GM23338 (cell line): Measurements from ENCODE around the gene CLN6. TPM values are rescaled to one million over a fixed set of nuclear protein-coding genes. Genes with fewer than 3 reads are reported as not detected.

Experiments used
- ATAC-seq: fragments of 200-7000 bp; cut with Tn5 transposase; 3 replicates; pipeline ENCODE4 v1.9.1; 2020
- DNase-seq: peaks from one replicate; pipeline ENCODE4 v3.0.0-alpha.2; 2015; ENCODE audit warnings: low spot score
- H2AFZ ChIP-seq: fragments of 200-600 bp; sonication (generic); 2 replicates; pipeline ENCODE4 v1.8.0; 2016; ENCODE audit warnings: antibody characterized with exemption, mild to moderate bottlenecking, moderate library complexity
- H3F3A ChIP-seq: fragments of 200-600 bp; sonication (generic); replicated peaks from 2 replicates; pipeline ENCODE4 v1.8.0; 2017; ENCODE audit warnings: antibody characterized with exemption, mixed run types, low read depth
- H3K27ac ChIP-seq: fragments of 200-600 bp; sonication (generic); 2 replicates; pipeline ENCODE4 v1.6.1; 2016; ENCODE audit warnings: low read depth
- H3K27me3 ChIP-seq: fragments of 200-600 bp; sonication (generic); 2 replicates; pipeline ENCODE4 v1.8.0; 2016; ENCODE audit warnings: mild to moderate bottlenecking, mixed run types, moderate library complexity; ENCODE audit not compliant: insufficient read depth
- H3K36me3 ChIP-seq: fragments of 200-600 bp; sonication (generic); 2 replicates; pipeline ENCODE4 v1.8.0; 2016; ENCODE audit warnings: mild to moderate bottlenecking; ENCODE audit not compliant: insufficient read depth
- H3K4me1 ChIP-seq: fragments of 200-600 bp; sonication (generic); 2 replicates; pipeline ENCODE4 v1.8.0; 2016; ENCODE audit warnings: mild to moderate bottlenecking, moderate library complexity; ENCODE audit not compliant: insufficient read depth
- H3K4me2 ChIP-seq: fragments of 200-600 bp; sonication (generic); 2 replicates; pipeline ENCODE4 v1.7.1; 2017; ENCODE audit warnings: mixed run types
- H3K4me3 ChIP-seq: fragments of 200-600 bp; sonication (generic); 2 replicates; pipeline ENCODE4 v1.6.1; 2016; ENCODE audit warnings: mixed run types
- H3K79me2 ChIP-seq: fragments of 200-600 bp; sonication (generic); replicated peaks from 2 replicates; pipeline ENCODE4 v1.8.0; 2017; ENCODE audit warnings: mild to moderate bottlenecking; ENCODE audit not compliant: insufficient read depth
- H3K9me2 ChIP-seq: fragments of 200-600 bp; sonication (generic); 2 replicates; pipeline ENCODE4 v1.8.0; 2017; ENCODE audit not compliant: insufficient read depth
- H4K20me1 ChIP-seq: fragments of 200-600 bp; sonication (generic); replicated peaks from 2 replicates; pipeline ENCODE4 v1.8.0; 2017; ENCODE audit warnings: mild to moderate bottlenecking; ENCODE audit not compliant: insufficient read depth
- H3K27ac Mint-ChIP-seq: 2 replicates; pipeline ENCODE4 v1.8.0; 2020; ENCODE audit warnings: inconsistent platforms, mild to moderate bottlenecking, moderate library complexity, mixed read lengths
- H3K27me3 Mint-ChIP-seq: 3 replicates; pipeline ENCODE4 v1.8.0; 2022; ENCODE audit warnings: low read depth, mild to moderate bottlenecking, moderate library complexity, mixed read lengths, inconsistent platforms; ENCODE audit not compliant: insufficient read depth, poor library complexity
- H3K36me3 Mint-ChIP-seq: 3 replicates; pipeline ENCODE4 v1.8.0; 2021; ENCODE audit warnings: low read depth, mild to moderate bottlenecking, inconsistent platforms, moderate library complexity, mixed read lengths
- H3K4me1 Mint-ChIP-seq: 3 replicates; pipeline ENCODE4 v1.8.0; 2020; ENCODE audit warnings: mild to moderate bottlenecking, inconsistent platforms, mixed read lengths
- H3K4me3 Mint-ChIP-seq: 3 replicates; pipeline ENCODE4 v1.8.0; 2021; ENCODE audit warnings: moderate library complexity, mild to moderate bottlenecking, inconsistent platforms, mixed read lengths
- H3K9me3 Mint-ChIP-seq: 3 replicates; pipeline ENCODE4 v1.8.0; 2020; ENCODE audit warnings: moderate library complexity, mild to moderate bottlenecking, inconsistent platforms, mixed read lengths
- CREB1 ChIP-seq: fragments of 250-450 bp; sonication (Bioruptor Pico); IDR thresholded peaks from 2 replicates; pipeline ENCODE4 v1.5.0; 2020; ENCODE audit warnings: low read depth, mild to moderate bottlenecking, moderate library complexity
- CTCF ChIP-seq, 2 experiments: fragments of 200-600 bp in 1 of 2; sonication (generic) in 1 of 2; conservative IDR thresholded peaks; 2 replicates each; pipeline versions ENCODE4 v1.5.1 to v1.6.1; 2016 to 2017; ENCODE audit warnings: antibody characterized with exemption in 2 of 2, low read depth in 2 of 2, mild to moderate bottlenecking in 2 of 2, moderate library complexity in 1 of 2
- ETS1 ChIP-seq: IDR thresholded peaks from 2 replicates; pipeline ENCODE4 v1.6.1; 2016; ENCODE audit warnings: antibody characterized with exemption
- EZH2 ChIP-seq: fragments of 200-600 bp; sonication (generic); IDR thresholded peaks from one replicate; pipeline ENCODE4 v1.8.0; 2017; ENCODE audit warnings: antibody characterized with exemption, mild to moderate bottlenecking, low read depth; ENCODE audit not compliant: unreplicated experiment
- EZH2phosphoT487 ChIP-seq: fragments of 200-600 bp; sonication (generic); IDR thresholded peaks from one replicate; pipeline ENCODE4 v1.8.1; 2018; ENCODE audit warnings: antibody characterized with exemption; ENCODE audit not compliant: unreplicated experiment
- NANOG ChIP-seq: IDR thresholded peaks from 2 replicates; pipeline ENCODE4 v1.6.1; 2016; ENCODE audit warnings: antibody characterized with exemption, borderline replicate concordance
- POLR2AphosphoS5 ChIP-seq: IDR thresholded peaks from 2 replicates; pipeline ENCODE4 v1.6.1; 2016; ENCODE audit warnings: antibody characterized with exemption, low read depth
- REST ChIP-seq: IDR thresholded peaks from one replicate; pipeline ENCODE4 v1.6.1; 2018; ENCODE audit warnings: antibody characterized with exemption; ENCODE audit not compliant: unreplicated experiment
- STAT1 ChIP-seq: IDR thresholded peaks from one replicate; pipeline ENCODE4 v1.6.1; 2016; ENCODE audit warnings: antibody characterized with exemption; ENCODE audit not compliant: unreplicated experiment
- ZNF114 ChIP-seq: fragments of 250-450 bp; sonication (Bioruptor Pico); IDR thresholded peaks from 2 replicates; pipeline ENCODE4 v1.5.0; 2020; ENCODE audit warnings: mild to moderate bottlenecking, moderate library complexity
- ZNF331 ChIP-seq: fragments of 250-450 bp; sonication (Bioruptor Pico); IDR thresholded peaks from 2 replicates; pipeline ENCODE4 v1.5.0; 2020; ENCODE audit warnings: low read depth, mild to moderate bottlenecking, moderate library complexity
- polyA plus RNA-seq: library from polyadenylated mRNA; unstranded; fragments of >200 nt; fragmentation: Nextera tagmentation; extraction: Ambion mirVana; gene quantifications from 2 replicates; pipeline ENCODE4 v1.2.1, GENCODE V29; 2016
- total RNA-seq: library from RNA; depleted of rRNA; stranded (reverse); fragments of >200 nt; shearing (Covaris generic); gene quantifications from 2 replicates; pipeline ENCODE4 v1.2.3, GENCODE V29; 2014

Gene CLN6
- total and polyA plus RNA-seq, 2 experiments from 2014 or later, result 20.7 to 69.5 TPM

GRCh38 chr15:68184616-68185480 is 44.7 kb downstream of the CLN6 start (continued):
- TF ChIP-seq CTCF (conservative IDR thresholded peaks at IDR 0.05; ENCODE audit: low read depth in 2 of 2), result no peak
- TF ChIP-seq CREB1 (CRISPR knock-in tag), result no peak
- TF ChIP-seq ETS1, result no peak

- Histone ChIP-seq H3K4me1 (no peaks in the 10 kb centered on the region), H3K4me3 (no peak overlapping the region), H3K4me2 (no peak overlapping the region), H3K27ac (no peak overlapping the region), H3K27me3 (no peaks in the 10 kb centered on the region), H3K36me3 (peaks cover 11% of the 10 kb centered on the region), H2AFZ (no peak overlapping the region), H3F3A (no peaks in the 10 kb centered on the region), H3K79me2 (no peaks in the 10 kb centered on the region), H3K9me2 (peaks cover 4% of the 10 kb centered on the region; the same call in 1 of the 2 replicates), H4K20me1 (no peaks in the 10 kb centered on the region; the same call in 1 of the 2 replicates)
- H3K9me3 Mint-ChIP-seq, result no peaks in the 10 kb centered on the region
- H3K27ac Mint-ChIP-seq, result no peak overlapping the region
- H3K27me3 Mint-ChIP-seq, result no peaks in the 10 kb centered on the region
- peaks cover 39% of the 10 kb centered on the region for H3K36me3 Mint-ChIP-seq
- no peaks in the 10 kb centered on the region for H3K4me1 Mint-ChIP-seq
- H3K4me3 Mint-ChIP-seq, result no peak overlapping the region
- no peak for DNase-seq
- ATAC-seq, result no peak
- no peak for TF ChIP-seq ZNF331
- TF ChIP-seq EZH2, result no peak
- no peak for TF ChIP-seq NANOG
- TF ChIP-seq ZNF114 (CRISPR knock-in tag), result no peak
- no peak for TF ChIP-seq STAT1
- no peak for TF ChIP-seq REST
- TF ChIP-seq CTCF (conservative IDR thresholded peaks at IDR 0.05; ENCODE audit: low read depth in 2 of 2), result no peak
- no peak for TF ChIP-seq CREB1 (CRISPR knock-in tag)
- TF ChIP-seq POLR2AphosphoS5, result no peak
- TF ChIP-seq EZH2phosphoT487, result no peak
These were observed 45.8 kb downstream of the CLN6 start for GRCh38 chr15:68183616-68184315.
